Mesenchymal stem cell (in vitro differentiated cells and primary cell): ENCODE data around the gene DBX1.

Experiments
- DNase-seq: peaks from one replicate; pipeline ENCODE4 v3.0.0-alpha.2; 2013
- H2AFZ ChIP-seq: one replicate; pipeline ENCODE4 v1.6.1; 2013; ENCODE audit warnings: low read depth, mild to moderate bottlenecking, control low read depth, inconsistent platforms, low read length, moderate library complexity
- H2AK5ac ChIP-seq: 2 replicates; pipeline ENCODE4 v1.6.1; 2013; ENCODE audit warnings: low read length, moderate library complexity, mild to moderate bottlenecking, inconsistent platforms; ENCODE audit not compliant: severe bottlenecking
- H2BK120ac ChIP-seq: one replicate; pipeline ENCODE4 v1.6.1; 2013; ENCODE audit warnings: low read depth, mild to moderate bottlenecking, inconsistent platforms, low read length, moderate library complexity
- H2BK12ac ChIP-seq, 2 experiments: one replicate each; pipeline ENCODE4 v1.6.1; 2013; ENCODE audit warnings: inconsistent platforms in 2 of 2, low read length in 2 of 2, mild to moderate bottlenecking in 2 of 2, moderate library complexity in 2 of 2, control low read depth in 1 of 2
- H2BK15ac ChIP-seq: one replicate; pipeline ENCODE4 v1.6.1; 2013; ENCODE audit warnings: mild to moderate bottlenecking, low read depth, inconsistent platforms; ENCODE audit not compliant: poor library complexity, severe bottlenecking
- H2BK5ac ChIP-seq: 2 replicates; pipeline ENCODE4 v1.6.1; 2013; ENCODE audit warnings: low read depth, mild to moderate bottlenecking, low read length, control low read depth, inconsistent platforms; ENCODE audit not compliant: poor library complexity, severe bottlenecking
- H3K14ac ChIP-seq, 2 experiments: one replicate each; pipeline ENCODE4 v1.6.1; 2013; ENCODE audit warnings: inconsistent platforms in 2 of 2, low read length in 2 of 2, control low read depth in 1 of 2, mild to moderate bottlenecking in 1 of 2, moderate library complexity in 1 of 2
- H3K18ac ChIP-seq, 2 experiments: one replicate each; pipeline ENCODE4 v1.6.1; 2013; ENCODE audit warnings: inconsistent platforms in 2 of 2, low read length in 2 of 2, control low read depth in 1 of 2, low read depth in 1 of 2, mild to moderate bottlenecking in 1 of 2
- H3K23ac ChIP-seq, 2 experiments: one replicate each; pipeline ENCODE4 v1.6.1; 2013; ENCODE audit warnings: inconsistent platforms in 2 of 2, low read length in 2 of 2, mild to moderate bottlenecking in 2 of 2, moderate library complexity in 2 of 2, control low read depth in 1 of 2
- H3K27ac ChIP-seq: 2 replicates; pipeline ENCODE4 v1.5.1; 2013; ENCODE audit warnings: mild to moderate bottlenecking, moderate library complexity, low read length, control low read depth, inconsistent platforms; ENCODE audit not compliant: poor library complexity, severe bottlenecking
- H3K27me3 ChIP-seq, 2 experiments: 2 replicates each; pipeline versions ENCODE4 v1.6.1 to v1.7.0; 2013; ENCODE audit warnings: low read length in 2 of 2, mild to moderate bottlenecking in 2 of 2, moderate library complexity in 2 of 2, control low read depth in 1 of 2, inconsistent platforms in 1 of 2; ENCODE audit not compliant: control insufficient read depth in 1 of 2, insufficient read depth in 1 of 2
- H3K36me3 ChIP-seq, 2 experiments: 2 replicates each; pipeline versions ENCODE4 v1.6.1 to v1.7.0; 2013; ENCODE audit warnings: low read length in 2 of 2, control low read depth in 1 of 2, inconsistent platforms in 1 of 2, low read depth in 1 of 2, mild to moderate bottlenecking in 1 of 2; ENCODE audit not compliant: insufficient read depth in 2 of 2, control insufficient read depth in 1 of 2
- H3K4ac ChIP-seq, 2 experiments: one replicate each; pipeline ENCODE4 v1.6.1; 2013; ENCODE audit warnings: inconsistent platforms in 2 of 2, low read length in 2 of 2, mild to moderate bottlenecking in 2 of 2, moderate library complexity in 2 of 2, control low read depth in 1 of 2, low read depth in 1 of 2
- H3K4me1 ChIP-seq: 2 replicates; pipeline ENCODE4 v1.6.1; 2013; ENCODE audit warnings: low read depth, low read length, control low read depth; ENCODE audit not compliant: control insufficient read depth, insufficient read depth
- H3K4me2 ChIP-seq: 2 replicates; pipeline ENCODE4 v1.6.1; 2013; ENCODE audit warnings: low read length, mild to moderate bottlenecking, inconsistent platforms; ENCODE audit not compliant: poor library complexity, severe bottlenecking
- H3K4me3 ChIP-seq, 2 experiments: 2 replicates each; pipeline versions ENCODE4 v1.5.1 to v1.7.0; 2013; ENCODE audit warnings: low read length in 2 of 2, mild to moderate bottlenecking in 2 of 2, control low read depth in 1 of 2, low read depth in 1 of 2; ENCODE audit not compliant: insufficient read depth in 1 of 2
- H3K79me1 ChIP-seq: replicated peaks from 2 replicates; pipeline ENCODE4 v1.6.1; 2013; ENCODE audit warnings: mild to moderate bottlenecking, control low read depth, low read length, inconsistent platforms; ENCODE audit not compliant: poor library complexity, severe bottlenecking
- H3K9ac ChIP-seq: 2 replicates; pipeline ENCODE4 v1.7.0; 2013; ENCODE audit warnings: mild to moderate bottlenecking, low read length, moderate library complexity
- H3K9me3 ChIP-seq: 2 replicates; pipeline ENCODE4 v1.7.0; 2013; ENCODE audit warnings: mild to moderate bottlenecking, low read length; ENCODE audit not compliant: control insufficient read depth
- H4K8ac ChIP-seq: one replicate; pipeline ENCODE4 v1.6.1; 2013; ENCODE audit warnings: inconsistent platforms, mild to moderate bottlenecking, low read length, moderate library complexity
- H4K91ac ChIP-seq: one replicate; pipeline ENCODE4 v1.6.1; 2013; ENCODE audit warnings: mild to moderate bottlenecking, low read length, inconsistent platforms
- WGBS: methylation state at CpG from one replicate; pipeline ENCODE4 v1.1.7; 2013; ENCODE audit warnings: mixed read lengths; 5-methylcytosine and 5-hydroxymethylcytosine counted together

The DBX1 gene

DNA sequence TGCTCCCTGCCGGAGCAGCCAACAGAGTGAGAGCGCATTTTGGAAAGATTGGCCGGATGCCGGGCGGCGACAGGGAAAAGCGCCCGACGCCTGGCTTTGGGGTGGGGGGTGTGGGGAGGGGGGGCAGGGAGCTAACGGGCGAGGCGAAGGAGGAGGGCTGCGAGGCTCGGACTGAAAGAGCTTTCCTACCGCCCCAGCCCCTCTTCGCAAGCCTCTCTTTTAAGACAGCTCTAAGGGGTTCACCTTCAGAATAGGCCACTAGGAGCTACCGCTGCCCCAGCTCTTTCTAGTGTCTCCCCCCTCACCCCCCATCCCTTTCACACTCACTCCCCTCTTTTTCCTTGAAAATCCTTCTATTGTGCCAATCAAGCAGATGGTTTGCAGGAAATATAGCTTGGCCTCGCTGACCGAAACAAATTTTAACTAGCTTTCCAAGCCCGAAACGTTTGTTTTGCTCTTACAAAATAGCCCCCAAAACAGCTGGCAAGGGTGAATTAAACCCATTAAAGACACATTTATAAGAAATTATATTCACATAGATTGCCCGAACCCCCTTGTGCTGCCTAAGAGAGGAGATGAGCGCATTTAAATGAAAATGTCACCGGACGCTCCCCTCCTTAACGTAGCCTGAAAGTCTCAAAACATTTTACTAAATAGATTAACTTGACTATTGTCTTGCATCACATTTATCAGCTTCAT, 3.7 kb upstream of the DBX1 start:
- H3K9ac ChIP-seq, result no peak overlapping the region
- H3K23ac ChIP-seq, result no peak overlapping the region
- no peak for DNase-seq
- peaks cover 24% of the 10 kb centered on the region for H3K9me3 ChIP-seq
- H2BK12ac ChIP-seq, result no peak overlapping the region
- peak overlapping the region; percentile 44 for H3K4me2 ChIP-seq
- no peak overlapping the region for H3K27ac ChIP-seq
- H3K27me3 ChIP-seq, result peaks cover 87 to 88% of the 10 kb centered on the region in 2 experiments
- no peak overlapping the region for H3K18ac ChIP-seq
- no peak overlapping the region for H2AK5ac ChIP-seq
- no peak overlapping the region for H3K14ac ChIP-seq
- WGBS, result 3% methylated on average over 24 of the region's 26 CpGs
- H3K4ac ChIP-seq, result no peak overlapping the region
- H3K4me3 ChIP-seq, result peak overlapping the region in 1 of 2 experiments; percentile 70
- no peak overlapping the region for H2BK5ac ChIP-seq
- H2BK15ac ChIP-seq, result no peak overlapping the region
- H3K36me3 ChIP-seq, result peaks cover 0 to 3% of the 10 kb centered on the region in 2 experiments
- H3K79me1 ChIP-seq, result no peaks in the 10 kb centered on the region
- H3K4me1 ChIP-seq, result peaks cover 8% of the 10 kb centered on the region
- no peak overlapping the region for H2BK120ac ChIP-seq
- H2AFZ ChIP-seq, result no peak overlapping the region
- no peak overlapping the region for H4K91ac ChIP-seq
- no peak overlapping the region for H4K8ac ChIP-seq

DNA sequence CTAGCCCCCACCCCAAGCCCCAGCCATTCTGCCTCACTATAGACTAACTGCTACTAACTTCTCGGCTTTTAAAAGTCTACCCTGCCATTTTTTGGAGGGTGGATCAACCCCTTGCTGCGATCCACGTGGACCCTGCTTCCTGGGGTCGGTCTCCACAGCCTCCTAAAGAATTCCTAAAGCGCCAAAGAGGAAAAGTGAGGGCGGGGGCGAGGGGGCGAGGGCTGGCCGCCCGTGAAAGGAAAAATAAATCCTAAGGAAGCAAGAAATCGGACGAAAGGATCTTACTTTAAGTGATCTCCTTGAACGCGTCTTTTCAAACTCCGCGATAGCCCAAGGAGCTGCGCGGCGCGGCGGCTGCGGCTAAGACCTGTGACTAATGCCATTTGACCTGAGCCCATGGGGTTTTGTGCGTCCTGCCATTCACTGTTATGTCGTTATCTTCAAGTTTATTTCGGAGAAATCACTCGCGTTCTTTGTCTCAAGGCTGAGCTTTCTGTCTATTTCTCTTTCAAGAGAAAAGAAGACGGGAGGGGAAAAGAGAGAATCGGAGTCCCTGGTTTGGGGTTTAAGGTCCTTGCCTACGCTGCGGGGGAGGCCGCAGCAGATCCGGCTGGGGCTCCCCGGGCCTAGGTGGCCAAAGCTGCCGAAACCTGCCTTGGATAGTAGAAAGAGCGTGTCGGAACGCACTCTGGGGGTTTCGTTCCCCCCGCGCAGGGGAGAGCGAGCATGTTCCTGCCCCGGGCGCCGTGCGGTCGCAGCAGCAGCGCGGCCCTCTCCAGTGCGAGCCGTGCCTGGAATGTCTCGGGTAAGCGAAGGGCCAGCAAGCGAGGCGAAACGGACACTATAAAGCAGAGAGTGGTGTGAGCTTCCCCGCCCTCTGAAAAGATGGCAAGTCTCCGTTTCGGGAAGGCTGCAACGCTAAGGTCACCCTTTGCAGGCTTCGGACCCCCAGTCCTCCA, 2.8 kb upstream of the DBX1 start:
- H3K27ac ChIP-seq, result no peak overlapping the region
- 1% methylated on average over 61 of the region's 61 CpGs for WGBS

DNA sequence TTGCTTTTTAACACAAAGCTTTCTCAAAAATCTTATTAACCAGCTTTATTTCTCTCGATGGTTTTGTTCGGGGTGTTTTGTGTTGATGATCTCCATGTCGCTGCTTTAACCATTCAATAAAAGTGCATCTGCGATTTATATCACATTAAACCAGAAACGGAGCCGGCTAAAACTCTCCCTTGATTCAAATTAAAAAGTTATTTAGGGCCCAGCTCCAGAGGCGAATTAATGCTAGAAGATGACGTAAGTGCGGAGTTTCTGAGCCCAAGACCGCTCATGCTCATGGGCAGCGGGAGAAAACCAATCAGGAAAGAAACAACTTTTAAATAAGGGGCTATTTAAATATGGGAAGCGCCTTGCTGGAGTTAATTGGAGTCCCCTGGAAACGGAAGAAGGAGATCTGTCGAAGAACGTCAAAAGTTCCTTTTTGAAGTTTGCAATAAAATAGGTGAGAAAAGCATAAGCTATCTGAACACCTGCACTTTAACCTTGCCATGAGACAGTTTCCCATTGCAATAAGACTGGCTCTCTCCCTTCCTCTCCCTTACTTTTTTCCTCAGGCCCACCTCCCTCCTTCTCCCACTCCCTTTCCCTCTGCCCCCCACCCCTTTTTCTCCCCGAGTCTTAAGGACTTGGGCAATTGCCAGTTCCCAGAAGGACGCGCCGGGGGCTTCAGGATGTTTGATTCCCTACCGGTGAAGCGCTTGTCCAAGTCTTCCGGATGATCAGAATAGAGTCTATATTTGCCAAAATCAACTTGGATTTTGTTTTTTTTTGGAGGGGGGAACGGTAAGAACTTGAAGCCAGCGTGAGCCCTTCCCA, 1.9 kb upstream of the DBX1 start:
- Histone ChIP-seq H2BK5ac (no peak overlapping the region), H3K79me1 (no peaks in the 10 kb centered on the region), H4K91ac (no peak overlapping the region), H2BK12ac (no peak overlapping the region), H3K23ac (no peak overlapping the region), H2BK15ac (no peak overlapping the region), H3K4me1 (peaks cover 8% of the 10 kb centered on the region), H3K36me3 (peaks cover 0 to 3% of the 10 kb centered on the region in 2 experiments), H3K9me3 (peaks cover 16% of the 10 kb centered on the region), H2BK120ac (no peak overlapping the region), H3K4me3 (no peak overlapping the region), H2AK5ac (no peak overlapping the region), H3K9ac (no peak overlapping the region), H4K8ac (no peak overlapping the region), H3K4me2 (no peak overlapping the region), H3K27ac (no peak overlapping the region), H3K18ac (no peak overlapping the region), H3K27me3 (peaks cover 93 to 94% of the 10 kb centered on the region in 2 experiments), H2AFZ (no peak overlapping the region), H3K4ac (no peak overlapping the region), H3K14ac (no peak overlapping the region)
- WGBS, result under 1% methylated on average over 22 of the region's 24 CpGs
- peak; percentile 17 for DNase-seq

More for the DNA sequence above, 2.8 kb upstream of the DBX1 start:
- H2BK5ac ChIP-seq, result no peak overlapping the region
- no peak overlapping the region for H2BK12ac ChIP-seq
- peaks cover 92 to 94% of the 10 kb centered on the region in 2 experiments for H3K27me3 ChIP-seq
- no peak overlapping the region for H2AK5ac ChIP-seq
- peaks cover 20% of the 10 kb centered on the region for H3K9me3 ChIP-seq
- H3K4me2 ChIP-seq, result peak overlapping the region; percentile 44
- no peak overlapping the region for H4K8ac ChIP-seq
- H3K4me1 ChIP-seq, result peaks cover 8% of the 10 kb centered on the region
- no peak overlapping the region for H3K18ac ChIP-seq
- H4K91ac ChIP-seq, result no peak overlapping the region
- no peak overlapping the region for H3K4ac ChIP-seq
- H2BK15ac ChIP-seq, result no peak overlapping the region
- no peak overlapping the region for H3K23ac ChIP-seq
- H2BK120ac ChIP-seq, result no peak overlapping the region
- H2AFZ ChIP-seq, result no peak overlapping the region
- H3K14ac ChIP-seq, result no peak overlapping the region
- H3K79me1 ChIP-seq, result no peaks in the 10 kb centered on the region
- DNase-seq, result peak; percentile 45
- no peak overlapping the region for H3K9ac ChIP-seq
- peaks cover 0 to 3% of the 10 kb centered on the region in 2 experiments for H3K36me3 ChIP-seq
- peak overlapping the region in 1 of 2 experiments; percentile 70 for H3K4me3 ChIP-seq
